GM12878 (cell line): ENCODE results near the gene ZNF200. TPM values are rescaled to one million over a fixed set of nuclear protein-coding genes. Genes with fewer than 3 reads are reported as not detected.

Experiments
- BRCA1 ChIP-seq: IDR thresholded peaks from 2 replicates; pipeline ENCODE4 v1.6.1; 2011; ENCODE audit warnings: low read depth, low read length, improper control_type of control experiment
- CREM ChIP-seq: IDR thresholded peaks from 2 replicates; pipeline ENCODE4 v1.6.1; 2014; ENCODE audit warnings: antibody characterized with exemption, low read depth
- GABPA ChIP-seq: IDR thresholded peaks from 2 replicates; pipeline ENCODE4 v1.6.1; 2014; ENCODE audit warnings: antibody characterized with exemption, low read depth, mild to moderate bottlenecking, inconsistent platforms
- HCFC1 ChIP-seq: fragments of 150-350 bp; IDR thresholded peaks from 2 replicates; pipeline ENCODE4 v1.6.1; 2014; ENCODE audit warnings: low read length
- HDGF ChIP-seq: fragments of 450-650 bp; IDR thresholded peaks from 2 replicates; pipeline ENCODE4 v1.6.1; 2016; ENCODE audit warnings: antibody characterized with exemption
- MTA2 ChIP-seq: fragments of 450-650 bp; IDR thresholded peaks from 2 replicates; pipeline ENCODE4 v1.6.1; 2016; ENCODE audit warnings: low read depth, mild to moderate bottlenecking, moderate library complexity
- NBN ChIP-seq: fragments of 450-650 bp; IDR thresholded peaks from 2 replicates; pipeline ENCODE4 v1.6.1; 2016
- NFYA ChIP-seq: IDR thresholded peaks from 2 replicates; pipeline ENCODE4 v1.6.1; 2011; ENCODE audit warnings: low read depth, mild to moderate bottlenecking, low read length, improper control_type of control experiment, borderline replicate concordance
- NR2F1 ChIP-seq: fragments of 450-650 bp; conservative IDR thresholded peaks from 2 replicates; pipeline ENCODE4 v1.6.1; 2017; ENCODE audit warnings: mild to moderate bottlenecking
- PML ChIP-seq: IDR thresholded peaks from 2 replicates; pipeline ENCODE4 v1.6.1; 2012; ENCODE audit warnings: low read length, inconsistent platforms
- POLR2AphosphoS2 ChIP-seq: IDR thresholded peaks from 2 replicates; pipeline ENCODE4 v1.6.1; 2011; ENCODE audit warnings: low read depth, mild to moderate bottlenecking, low read length, improper control_type of control experiment, moderate library complexity
- POLR2AphosphoS5 ChIP-seq: IDR thresholded peaks from 2 replicates; pipeline ENCODE4 v1.6.1; 2011; ENCODE audit warnings: mild to moderate bottlenecking, low read length, inconsistent platforms
- RBBP5 ChIP-seq: fragments of 200-600 bp; sonication (generic); conservative IDR thresholded peaks from 2 replicates; pipeline ENCODE4 v1.6.1; 2016
- SIN3A ChIP-seq: IDR thresholded peaks from 2 replicates; pipeline ENCODE4 v1.6.1; 2012; ENCODE audit warnings: low read depth, low read length, improper control_type of control experiment
- TAF1 ChIP-seq: IDR thresholded peaks from 2 replicates; pipeline ENCODE4 v1.6.1; 2011; ENCODE audit warnings: mild to moderate bottlenecking, low read depth, low read length, borderline replicate concordance
- YBX1 ChIP-seq: fragments of 450-650 bp; IDR thresholded peaks from 2 replicates; pipeline ENCODE4 v1.6.1; 2016; ENCODE audit warnings: antibody characterized with exemption
- polyA plus RNA-seq, 11 experiments: library from polyadenylated mRNA; depleted of rRNA in 4 of 11; unstranded in 6 of 11; stranded (reverse) in 5 of 11; fragments of >200 nt; fragmentation: Nextera tagmentation in 4 of 11; fragmentation: Illumina TruSeq in 1 of 11; extraction: Ambion mirVana in 4 of 11; extraction: Trizol in 1 of 11; gene quantifications; 1 replicate in 1 of 11; 2 replicates in 10 of 11; pipeline versions ENCODE4 v1.2.1 to v1.2.3, GENCODE V29; 2011 to 2016; ENCODE audit warnings: inconsistent platforms in 2 of 11, missing spikeins in 2 of 11, low read depth in 1 of 11
- total RNA-seq, 4 experiments: library from RNA; depleted of rRNA in 3 of 4; stranded (reverse); fragments of >200 nt in 3 of 4; fragmentation: Illumina TruSeq in 1 of 4; extraction: Trizol in 1 of 4; gene quantifications; 2 replicates each; pipeline versions ENCODE4 v1.2.1 to v1.2.3, GENCODE V29; 2013 to 2021
- TF ChIP-seq, protein P1 (sequence below): fragments of 450-650 bp; IDR thresholded peaks from 2 replicates; pipeline ENCODE4 v1.6.1; 2017; ENCODE audit warnings: mild to moderate bottlenecking
- TF ChIP-seq, protein P2 (sequence below): fragments of 450-650 bp; formaldehyde crosslinking; IDR thresholded peaks from 2 replicates; pipeline ENCODE4 v1.4.0; 2022; ENCODE audit warnings: mild to moderate bottlenecking, moderate library complexity
- TF ChIP-seq, protein P3 (sequence below): fragments of 450-650 bp; IDR thresholded peaks from 2 replicates; pipeline ENCODE4 v1.6.1; 2018; ENCODE audit warnings: borderline replicate concordance, mild to moderate bottlenecking; ENCODE audit not compliant: partially characterized antibody
- TF ChIP-seq, protein P4 (sequence below): IDR thresholded peaks from 2 replicates; pipeline ENCODE4 v1.6.1; 2012; ENCODE audit warnings: low read depth, low read length, improper control_type of control experiment

The ZNF200 gene
- total and polyA plus RNA-seq, 10 of the 15 experiments (the other 5 are each of a cell fraction or from before 2014, with no cell fraction given), result 4.0 to 13.9 (median 9.6) TPM

DNA sequence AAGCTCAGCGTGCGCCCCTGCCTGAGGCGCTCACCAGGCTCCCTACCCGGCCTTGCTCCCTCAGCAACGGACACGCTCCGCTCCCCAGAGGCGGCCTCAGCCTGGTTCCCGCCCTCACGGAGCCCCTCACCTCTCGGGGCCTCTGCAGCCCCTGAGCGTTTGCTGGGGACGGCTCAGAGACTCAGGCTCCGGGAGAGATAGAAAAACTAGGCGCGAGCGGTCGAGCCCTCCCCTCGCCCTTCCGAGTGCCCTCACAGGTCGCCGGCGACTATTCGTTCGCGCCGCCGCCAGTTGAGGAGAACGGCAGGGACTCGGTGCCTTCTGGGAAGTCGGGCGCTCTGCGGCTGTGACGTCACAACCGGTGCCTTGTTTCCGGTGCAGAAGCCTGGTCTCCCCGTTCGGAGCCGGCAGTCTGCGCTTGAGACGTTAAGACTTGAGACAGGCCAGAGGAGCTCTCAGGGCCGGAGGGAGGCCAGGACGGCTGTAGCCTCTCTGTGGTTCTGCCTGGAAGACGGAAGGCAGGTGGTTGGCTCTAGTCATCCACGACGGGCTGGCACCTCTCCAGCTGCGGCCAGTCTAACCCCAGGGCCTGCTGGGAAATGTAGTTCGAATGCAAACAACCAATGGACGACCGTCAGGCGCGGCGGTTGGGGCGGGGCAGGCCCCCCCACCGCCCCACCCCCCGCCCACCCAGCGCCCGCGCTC is at the start of gene ZNF200 (continued):
- TF ChIP-seq, protein P1, sequence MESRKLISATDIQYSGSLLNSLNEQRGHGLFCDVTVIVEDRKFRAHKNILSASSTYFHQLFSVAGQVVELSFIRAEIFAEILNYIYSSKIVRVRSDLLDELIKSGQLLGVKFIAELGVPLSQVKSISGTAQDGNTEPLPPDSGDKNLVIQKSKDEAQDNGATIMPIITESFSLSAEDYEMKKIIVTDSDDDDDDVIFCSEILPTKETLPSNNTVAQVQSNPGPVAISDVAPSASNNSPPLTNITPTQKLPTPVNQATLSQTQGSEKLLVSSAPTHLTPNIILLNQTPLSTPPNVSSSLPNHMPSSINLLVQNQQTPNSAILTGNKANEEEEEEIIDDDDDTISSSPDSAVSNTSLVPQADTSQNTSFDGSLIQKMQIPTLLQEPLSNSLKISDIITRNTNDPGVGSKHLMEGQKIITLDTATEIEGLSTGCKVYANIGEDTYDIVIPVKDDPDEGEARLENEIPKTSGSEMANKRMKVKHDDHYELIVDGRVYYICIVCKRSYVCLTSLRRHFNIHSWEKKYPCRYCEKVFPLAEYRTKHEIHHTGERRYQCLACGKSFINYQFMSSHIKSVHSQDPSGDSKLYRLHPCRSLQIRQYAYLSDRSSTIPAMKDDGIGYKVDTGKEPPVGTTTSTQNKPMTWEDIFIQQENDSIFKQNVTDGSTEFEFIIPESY, result no peak
- TF ChIP-seq GABPA (peak; percentile 94), CREM (peak; percentile 96), TAF1 (peak; percentile 66; the same call in 1 of the 2 replicates), MTA2 (0 out of 2 replicates have a peak, but pooled peaks have one; percentile 28), NR2F1 (peak; percentile 85), NBN (peak; percentile 100), POLR2AphosphoS2 (peak; percentile 56; the same call in 1 of the 2 replicates), PML (0 out of 2 replicates have a peak, but pooled peaks have one; percentile 58), YBX1 (no peak), HCFC1 (peak; percentile 84), POLR2AphosphoS5 (peak; percentile 93), NFYA (no peak), BRCA1 (peak; percentile 58; the same call in 1 of the 2 replicates), SIN3A (peak; percentile 87), HDGF (peak; percentile 67; the same call in 1 of the 2 replicates), RBBP5 (no peak)
- TF ChIP-seq, protein P2, sequence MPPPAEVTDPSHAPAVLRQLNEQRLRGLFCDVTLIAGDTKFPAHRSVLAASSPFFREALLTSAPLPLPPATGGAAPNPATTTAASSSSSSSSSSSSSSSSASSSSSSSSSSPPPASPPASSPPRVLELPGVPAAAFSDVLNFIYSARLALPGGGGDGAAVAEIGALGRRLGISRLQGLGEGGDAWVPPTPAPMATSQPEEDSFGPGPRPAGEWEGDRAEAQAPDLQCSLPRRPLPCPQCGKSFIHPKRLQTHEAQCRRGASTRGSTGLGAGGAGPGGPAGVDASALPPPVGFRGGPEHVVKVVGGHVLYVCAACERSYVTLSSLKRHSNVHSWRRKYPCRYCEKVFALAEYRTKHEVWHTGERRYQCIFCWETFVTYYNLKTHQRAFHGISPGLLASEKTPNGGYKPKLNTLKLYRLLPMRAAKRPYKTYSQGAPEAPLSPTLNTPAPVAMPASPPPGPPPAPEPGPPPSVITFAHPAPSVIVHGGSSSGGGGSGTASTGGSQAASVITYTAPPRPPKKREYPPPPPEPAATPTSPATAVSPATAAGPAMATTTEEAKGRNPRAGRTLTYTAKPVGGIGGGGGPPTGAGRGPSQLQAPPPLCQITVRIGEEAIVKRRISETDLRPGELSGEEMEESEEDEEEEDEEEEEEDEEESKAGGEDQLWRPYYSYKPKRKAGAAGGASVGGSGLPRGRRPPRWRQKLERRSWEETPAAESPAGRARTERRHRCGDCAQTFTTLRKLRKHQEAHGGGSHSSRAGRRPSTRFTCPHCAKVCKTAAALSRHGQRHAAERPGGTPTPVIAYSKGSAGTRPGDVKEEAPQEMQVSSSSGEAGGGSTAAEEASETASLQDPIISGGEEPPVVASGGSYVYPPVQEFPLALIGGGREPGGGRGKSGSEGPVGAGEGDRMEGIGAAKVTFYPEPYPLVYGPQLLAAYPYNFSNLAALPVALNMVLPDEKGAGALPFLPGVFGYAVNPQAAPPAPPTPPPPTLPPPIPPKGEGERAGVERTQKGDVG (CRISPR knock-in tag), result no peak
- TF ChIP-seq, protein P3, sequence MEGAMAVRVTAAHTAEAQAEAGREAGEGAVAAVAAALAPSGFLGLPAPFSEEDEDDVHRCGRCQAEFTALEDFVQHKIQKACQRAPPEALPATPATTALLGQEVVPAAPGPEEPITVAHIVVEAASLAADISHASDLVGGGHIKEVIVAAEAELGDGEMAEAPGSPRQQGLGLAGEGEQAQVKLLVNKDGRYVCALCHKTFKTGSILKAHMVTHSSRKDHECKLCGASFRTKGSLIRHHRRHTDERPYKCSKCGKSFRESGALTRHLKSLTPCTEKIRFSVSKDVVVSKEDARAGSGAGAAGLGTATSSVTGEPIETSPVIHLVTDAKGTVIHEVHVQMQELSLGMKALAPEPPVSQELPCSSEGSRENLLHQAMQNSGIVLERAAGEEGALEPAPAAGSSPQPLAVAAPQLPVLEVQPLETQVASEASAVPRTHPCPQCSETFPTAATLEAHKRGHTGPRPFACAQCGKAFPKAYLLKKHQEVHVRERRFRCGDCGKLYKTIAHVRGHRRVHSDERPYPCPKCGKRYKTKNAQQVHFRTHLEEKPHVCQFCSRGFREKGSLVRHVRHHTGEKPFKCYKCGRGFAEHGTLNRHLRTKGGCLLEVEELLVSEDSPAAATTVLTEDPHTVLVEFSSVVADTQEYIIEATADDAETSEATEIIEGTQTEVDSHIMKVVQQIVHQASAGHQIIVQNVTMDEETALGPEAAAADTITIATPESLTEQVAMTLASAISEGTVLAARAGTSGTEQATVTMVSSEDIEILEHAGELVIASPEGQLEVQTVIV, result peak; percentile 88
- TF ChIP-seq, protein P4, sequence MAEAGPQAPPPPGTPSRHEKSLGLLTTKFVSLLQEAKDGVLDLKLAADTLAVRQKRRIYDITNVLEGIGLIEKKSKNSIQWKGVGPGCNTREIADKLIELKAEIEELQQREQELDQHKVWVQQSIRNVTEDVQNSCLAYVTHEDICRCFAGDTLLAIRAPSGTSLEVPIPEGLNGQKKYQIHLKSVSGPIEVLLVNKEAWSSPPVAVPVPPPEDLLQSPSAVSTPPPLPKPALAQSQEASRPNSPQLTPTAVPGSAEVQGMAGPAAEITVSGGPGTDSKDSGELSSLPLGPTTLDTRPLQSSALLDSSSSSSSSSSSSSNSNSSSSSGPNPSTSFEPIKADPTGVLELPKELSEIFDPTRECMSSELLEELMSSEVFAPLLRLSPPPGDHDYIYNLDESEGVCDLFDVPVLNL, result 0 out of 2 replicates have a peak, but pooled peaks have one; percentile 48
